GM19397 (cell line): ENCODE measurements around the gene MYO9B.

ENCODE experiments used
- ATAC-seq: cut with Tn5 transposase; IDR thresholded peaks from one replicate; pipeline ENCODE4 v1.9.1; 2021; ENCODE audit warnings: mild to moderate bottlenecking, moderate library complexity; ENCODE audit not compliant: unreplicated experiment

Gene MYO9B

DNA sequence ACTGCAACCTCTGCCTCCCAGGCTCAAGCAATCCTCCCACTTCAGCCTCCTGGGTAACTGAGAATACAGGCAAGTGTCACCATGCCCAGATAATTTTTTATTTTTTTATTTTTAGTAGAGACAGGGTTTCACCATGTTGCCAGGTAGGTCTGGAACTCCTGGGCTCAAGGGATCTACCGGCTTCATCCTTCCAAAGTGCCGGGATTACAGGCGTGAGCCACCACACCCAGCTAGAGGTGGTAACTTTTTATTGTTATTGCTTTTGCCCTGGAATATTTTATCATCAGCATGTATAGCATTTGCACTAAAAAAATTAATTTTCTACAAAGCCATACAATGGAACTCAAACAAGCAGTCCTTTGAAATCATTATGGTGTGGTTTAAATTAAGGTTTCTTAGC is 14.4 kb upstream of the MYO9B start:
- no peak for ATAC-seq

- ATAC-seq: no peak
These were observed 13.9 kb upstream of the MYO9B start for GRCh38 chr19:17061691-17062090.

DNA sequence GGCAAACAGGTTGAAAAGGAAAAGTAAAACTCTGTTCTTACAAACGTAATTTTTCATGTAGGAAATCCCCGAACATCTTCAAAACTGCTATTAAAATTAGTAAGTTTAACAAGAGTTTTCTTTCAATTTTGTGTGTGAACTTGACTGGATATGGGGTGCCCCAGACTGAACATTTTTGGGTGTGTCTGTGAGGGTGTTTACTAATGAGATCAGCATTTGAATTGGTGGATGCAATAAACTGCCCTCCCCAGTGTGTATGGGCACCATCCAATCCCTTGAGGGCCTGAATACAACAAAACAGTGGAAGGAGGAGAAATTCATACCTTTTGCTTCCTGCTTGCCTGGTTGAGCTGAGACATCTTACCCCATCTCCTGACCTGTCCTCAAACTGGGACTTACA is 12.1 kb upstream of the MYO9B start:
- no peak for ATAC-seq

GRCh38 chr19:17069193-17069592 is 6.4 kb upstream of the MYO9B start:
- no peak for ATAC-seq

GRCh38 chr19:17070421-17070820 is 5.2 kb upstream of the MYO9B start:
- no peak for ATAC-seq

DNA sequence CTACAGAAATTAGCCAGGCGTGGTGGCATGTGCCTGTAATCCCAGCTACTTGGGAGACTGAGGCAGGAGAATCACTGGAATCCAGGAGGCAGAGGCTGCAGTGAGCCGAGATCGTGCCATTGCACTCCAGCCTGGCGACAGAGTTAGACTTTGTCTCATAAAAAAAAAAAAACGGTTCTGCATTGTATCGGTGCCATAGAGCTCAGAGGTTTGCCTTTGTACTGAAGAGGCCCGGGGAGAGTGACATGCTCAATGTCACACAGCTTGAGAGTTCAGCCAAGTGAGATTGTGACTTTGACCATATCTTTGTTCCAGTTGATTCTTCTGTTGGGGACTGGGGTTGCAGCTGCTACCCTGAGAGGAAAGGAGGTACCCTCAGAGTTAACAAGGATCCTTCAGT is 4.7 kb upstream of the MYO9B start:
- ATAC-seq: no peak

GRCh38 chr19:17073869-17074633 is 1.5 kb upstream of the MYO9B start:
- ATAC-seq: no peak

DNA sequence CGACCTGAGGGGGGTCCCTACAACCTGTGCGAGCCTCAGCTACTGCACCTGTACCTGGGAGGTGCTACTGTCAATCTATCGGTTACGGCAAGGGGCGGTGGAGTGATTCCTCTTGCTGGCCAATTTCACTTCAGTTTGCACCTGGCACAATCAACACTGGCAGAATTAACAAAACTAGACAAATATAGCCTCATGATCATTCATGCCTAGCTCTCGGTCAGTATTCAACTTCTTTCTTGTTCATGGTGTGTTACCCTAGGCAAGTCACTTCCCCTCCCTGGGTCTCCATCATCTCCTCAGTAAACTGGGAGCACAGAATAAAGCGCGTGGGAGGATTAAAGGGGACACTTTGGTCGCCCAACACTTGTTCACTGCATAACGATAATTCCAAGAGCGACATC is 943 bp upstream of the MYO9B start:
- no peak for ATAC-seq

GRCh38 chr19:17075864-17076542 is 426 bp downstream of the MYO9B start:
- ATAC-seq: no peak

- ATAC-seq: no peak
These were observed 990 bp downstream of the MYO9B start for GRCh38 chr19:17076543-17076991.

- ATAC-seq: no peak
These were observed 2.0 kb downstream of the MYO9B start for GRCh38 chr19:17077447-17078028.

- ATAC-seq: no peak
These were observed 2.7 kb downstream of the MYO9B start for GRCh38 chr19:17078036-17078919.

DNA sequence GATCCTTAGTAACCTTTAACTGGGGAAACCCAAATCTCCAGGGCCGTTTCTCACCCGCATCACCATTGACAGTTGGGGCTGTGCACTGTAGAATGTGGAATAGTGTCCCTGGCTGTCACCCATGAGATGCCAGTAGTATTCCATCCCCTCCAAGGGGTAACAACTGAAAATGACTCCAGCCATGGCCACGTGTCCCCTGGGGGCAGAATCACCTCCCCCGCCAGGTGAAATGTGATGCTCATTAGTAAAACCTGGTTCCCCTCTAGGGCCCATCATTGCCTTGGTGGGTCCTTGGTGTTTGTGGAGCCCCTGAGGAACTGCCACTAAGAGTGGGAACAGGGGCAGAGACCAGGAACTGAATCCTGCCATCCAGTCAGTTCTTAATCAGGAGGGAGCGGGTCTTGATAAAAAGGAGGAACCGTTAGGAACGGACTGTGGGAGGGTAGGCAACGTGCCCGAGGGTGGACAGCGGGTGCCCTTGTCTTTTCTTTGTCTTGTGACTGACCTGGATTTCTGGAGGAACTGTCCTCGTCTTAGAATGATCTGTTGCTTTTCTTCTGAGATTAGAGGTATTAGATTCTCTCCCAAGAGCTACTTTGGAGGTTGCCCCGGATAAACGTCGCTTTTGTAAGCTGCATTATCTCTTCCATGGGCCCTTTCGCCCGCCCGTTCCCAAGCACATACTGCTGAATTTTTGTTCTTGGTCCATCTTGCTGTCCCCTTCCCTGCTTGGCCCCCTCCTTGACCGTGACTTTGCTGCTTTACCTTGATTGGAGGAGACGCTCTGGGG is 3.5 kb downstream of the MYO9B start:
- no peak for ATAC-seq

DNA sequence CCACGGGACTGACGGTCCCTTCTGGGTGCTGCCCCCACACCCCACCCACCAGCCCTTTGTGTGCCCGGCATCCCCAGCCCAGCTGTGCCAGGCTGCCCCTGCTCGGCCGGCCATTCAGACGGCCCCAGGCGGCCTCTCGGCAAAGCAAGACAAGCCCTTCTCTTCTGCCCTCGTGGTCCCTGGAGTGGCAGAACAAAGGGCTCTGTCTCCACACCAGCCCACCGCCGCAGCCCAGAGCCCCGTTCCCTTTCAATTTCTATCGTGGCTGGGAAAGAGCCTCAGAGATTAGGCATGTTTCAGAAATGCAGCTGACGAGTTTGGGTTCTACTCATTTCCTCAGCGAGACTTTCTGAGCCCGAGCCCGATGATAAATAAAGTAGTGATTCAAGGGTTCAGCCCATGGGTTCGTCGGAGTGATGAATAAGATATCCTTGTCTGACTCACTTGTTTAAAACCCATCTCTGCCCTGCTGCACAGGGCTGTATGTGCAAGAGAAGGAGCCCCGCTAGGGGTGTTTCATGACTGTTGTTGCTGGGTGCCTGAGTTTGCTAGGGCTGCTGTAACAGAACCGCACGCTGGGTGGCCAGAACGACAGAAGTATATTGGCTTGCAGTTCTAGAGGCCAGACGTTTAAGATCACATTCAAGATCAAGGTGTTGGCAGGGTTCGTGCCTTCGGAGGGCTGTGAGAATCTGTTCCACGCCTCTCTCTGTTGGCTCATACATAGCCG is 4.3 kb downstream of the MYO9B start:
- no peak for ATAC-seq

DNA sequence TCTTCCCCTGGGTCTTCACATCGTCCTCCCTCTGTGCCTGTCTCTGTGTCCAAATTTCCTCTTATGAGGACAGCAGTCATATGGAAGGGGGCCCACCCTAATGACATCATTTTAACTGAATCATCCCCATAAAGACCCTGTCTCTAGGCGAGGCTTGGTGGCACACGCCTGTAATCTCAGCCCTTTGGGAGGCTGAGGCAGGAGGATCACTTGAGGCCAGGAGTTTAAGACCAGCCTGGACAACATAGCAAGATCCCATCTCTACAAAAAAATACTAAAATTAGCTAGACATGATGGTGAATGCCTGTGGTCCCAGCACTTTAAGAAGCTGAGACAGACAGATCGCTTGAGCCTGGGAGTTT is 4.8 kb downstream of the MYO9B start:
- ATAC-seq: no peak

DNA sequence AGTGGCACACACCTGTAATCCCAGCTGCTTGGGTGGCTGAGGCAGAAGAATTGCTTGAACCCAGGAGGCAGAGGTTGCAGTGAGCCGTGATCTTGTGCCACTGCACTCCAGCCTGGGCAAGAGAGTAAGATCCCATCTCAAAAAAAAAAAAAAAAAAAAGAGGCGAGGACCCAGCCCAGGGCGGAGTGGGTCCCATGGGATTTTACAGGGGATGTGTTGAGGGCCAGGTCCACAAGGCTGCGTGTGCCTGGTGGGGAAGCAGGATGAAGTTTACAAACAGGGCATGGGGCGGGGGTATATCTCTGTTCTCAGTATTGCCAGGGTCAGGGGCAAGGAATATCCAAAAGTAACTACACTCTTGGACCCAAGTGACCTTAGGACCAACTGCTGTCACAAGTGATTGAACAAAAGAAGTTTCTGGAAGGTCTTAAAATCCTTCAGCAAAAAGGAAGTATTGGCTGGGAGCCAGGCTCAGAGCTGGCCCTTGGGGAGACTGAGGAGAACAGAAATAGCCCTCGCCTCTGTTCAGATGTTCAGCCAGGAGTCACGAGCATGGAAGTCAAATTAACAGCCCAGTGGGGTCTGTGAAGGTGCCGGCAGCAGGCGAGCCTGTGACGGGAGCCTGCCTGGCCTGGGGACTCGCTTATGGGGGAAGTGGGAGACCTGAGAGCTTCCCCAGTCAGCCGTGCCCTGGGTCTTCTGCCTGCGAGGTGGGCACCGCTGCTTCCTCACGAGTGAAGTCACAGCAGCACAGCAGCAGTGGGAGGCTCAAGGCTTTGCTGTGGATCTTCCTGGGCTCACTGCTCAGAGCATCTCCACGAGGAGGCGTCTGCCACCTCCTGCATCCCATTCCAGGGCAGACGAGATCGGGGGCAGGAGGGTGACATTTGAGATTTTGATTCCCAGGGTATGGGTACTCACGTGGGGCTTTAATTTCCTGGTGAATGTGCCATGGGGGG is 6.4 kb downstream of the MYO9B start:
- no peak for ATAC-seq

DNA sequence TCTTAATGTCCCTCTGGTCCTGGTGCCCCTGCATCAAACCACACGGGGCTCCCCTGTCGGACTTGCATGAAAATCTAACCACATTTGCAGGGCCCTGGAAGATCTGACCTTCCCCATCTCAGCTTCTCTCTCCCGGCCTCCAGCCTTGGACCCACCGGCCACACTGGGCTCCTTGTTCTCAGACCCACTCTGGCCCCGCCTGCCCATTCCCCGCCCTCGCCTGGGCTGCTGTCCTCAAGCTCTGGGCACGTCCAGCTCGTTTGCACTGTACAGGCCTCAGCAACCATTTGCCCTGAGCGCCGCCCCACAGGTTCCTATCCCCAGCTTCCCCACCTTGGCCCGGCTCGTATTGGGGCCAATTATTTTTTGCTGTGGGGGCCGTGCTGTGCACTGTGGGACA is 10.5 kb downstream of the MYO9B start:
- ATAC-seq: no peak

DNA sequence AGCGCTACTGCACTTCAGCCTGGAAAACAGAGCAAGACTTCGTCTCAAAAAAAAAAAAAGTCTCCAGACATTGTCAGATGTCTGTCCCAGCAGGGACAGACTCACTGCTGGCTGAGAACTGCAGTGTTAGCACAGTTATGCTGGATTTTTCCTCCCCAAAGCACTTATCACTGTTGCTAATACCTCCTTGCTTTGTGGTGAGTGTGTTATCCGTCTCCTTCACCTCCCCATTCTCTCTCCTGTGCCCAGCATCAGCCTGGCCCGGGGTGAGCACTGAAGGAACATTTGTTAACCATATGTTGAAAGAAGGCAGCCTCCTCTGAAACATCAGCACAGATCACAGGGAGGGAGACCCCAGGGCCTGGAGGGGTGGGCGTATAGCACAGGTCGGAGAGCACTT is 11.3 kb downstream of the MYO9B start:
- ATAC-seq: no peak

DNA sequence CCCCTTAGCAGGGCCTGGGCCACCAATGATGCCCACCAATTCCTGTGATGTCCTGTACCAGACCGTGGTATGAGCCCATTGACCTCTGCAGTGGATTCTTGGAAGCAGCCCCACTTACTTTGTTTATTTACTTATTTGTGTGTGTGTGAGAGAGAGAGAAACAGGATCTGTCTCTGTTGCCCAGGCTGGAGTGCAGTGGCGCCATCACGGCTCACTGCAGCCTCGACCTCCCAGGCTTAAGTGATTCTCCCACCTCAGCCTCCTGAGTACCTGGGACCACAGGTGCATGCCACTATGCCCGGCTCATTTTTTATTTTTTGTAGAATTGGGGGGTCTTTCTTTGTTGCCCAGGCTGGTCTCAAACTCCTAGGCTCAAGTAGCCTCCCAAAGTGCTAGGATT is 13.0 kb downstream of the MYO9B start:
- ATAC-seq: no peak
